Loucy (cell line): ENCODE results near the gene CERS4.

Experiments
- EZH2phosphoT487 ChIP-seq: fragments of 200-600 bp; IDR thresholded peaks from 2 replicates; pipeline ENCODE4 v1.6.1; 2018; ENCODE audit warnings: antibody characterized with exemption, mild to moderate bottlenecking, moderate library complexity, borderline replicate concordance
- TF ChIP-seq, protein P1 (sequence below): fragments of 200-600 bp; sonication (generic); conservative IDR thresholded peaks from 2 replicates; pipeline ENCODE4 v1.5.1; 2014; ENCODE audit warnings: mild to moderate bottlenecking, antibody characterized with exemption, low read length

GRCh38 chr19:8259142-8259921 is 50.2 kb downstream of the CERS4 start:
- TF ChIP-seq, protein P1, sequence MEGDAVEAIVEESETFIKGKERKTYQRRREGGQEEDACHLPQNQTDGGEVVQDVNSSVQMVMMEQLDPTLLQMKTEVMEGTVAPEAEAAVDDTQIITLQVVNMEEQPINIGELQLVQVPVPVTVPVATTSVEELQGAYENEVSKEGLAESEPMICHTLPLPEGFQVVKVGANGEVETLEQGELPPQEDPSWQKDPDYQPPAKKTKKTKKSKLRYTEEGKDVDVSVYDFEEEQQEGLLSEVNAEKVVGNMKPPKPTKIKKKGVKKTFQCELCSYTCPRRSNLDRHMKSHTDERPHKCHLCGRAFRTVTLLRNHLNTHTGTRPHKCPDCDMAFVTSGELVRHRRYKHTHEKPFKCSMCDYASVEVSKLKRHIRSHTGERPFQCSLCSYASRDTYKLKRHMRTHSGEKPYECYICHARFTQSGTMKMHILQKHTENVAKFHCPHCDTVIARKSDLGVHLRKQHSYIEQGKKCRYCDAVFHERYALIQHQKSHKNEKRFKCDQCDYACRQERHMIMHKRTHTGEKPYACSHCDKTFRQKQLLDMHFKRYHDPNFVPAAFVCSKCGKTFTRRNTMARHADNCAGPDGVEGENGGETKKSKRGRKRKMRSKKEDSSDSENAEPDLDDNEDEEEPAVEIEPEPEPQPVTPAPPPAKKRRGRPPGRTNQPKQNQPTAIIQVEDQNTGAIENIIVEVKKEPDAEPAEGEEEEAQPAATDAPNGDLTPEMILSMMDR: no peak
- TF ChIP-seq EZH2phosphoT487: no peak
